HG03354 (cell line): Measurements from ENCODE around the gene RALBP1.
"Not testable (repeated sequence)": the region's sequence is repeated elsewhere in the genome, so short reads cannot be mapped to it uniquely, and the experiment has no call there.

Experiments used
- ATAC-seq: cut with Tn5 transposase; IDR thresholded peaks from one replicate; pipeline ENCODE4 v1.9.1; 2021; ENCODE audit warnings: mild to moderate bottlenecking; ENCODE audit not compliant: unreplicated experiment, poor library complexity, severe bottlenecking

RALBP1 gene

GRCh38 chr18:9450920-9451319 lies 24.4 kb upstream of the RALBP1 start:
- ATAC-seq = not testable (repeated sequence)

DNA sequence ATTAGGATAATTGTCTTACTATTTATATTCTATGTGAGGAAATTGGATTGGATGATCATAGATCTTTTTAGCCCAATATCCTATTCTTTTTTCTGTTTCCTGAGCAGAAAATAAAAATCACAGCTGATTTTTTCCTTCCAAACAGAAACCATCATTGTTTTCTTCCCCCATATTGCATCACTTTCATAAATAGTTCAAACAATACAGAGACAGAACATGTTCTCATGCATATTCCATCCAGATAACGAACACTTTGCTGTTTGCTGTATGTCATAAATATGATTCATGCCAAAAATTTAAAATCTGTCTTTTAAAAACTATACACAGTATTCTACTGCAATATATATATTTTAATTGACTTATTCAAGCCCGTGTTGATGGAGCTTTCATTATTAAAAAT lies 22.0 kb upstream of the RALBP1 start:
- no peak for ATAC-seq

- no peak for ATAC-seq
These were observed 21.1 kb upstream of the RALBP1 start for GRCh38 chr18:9454061-9454703.

- ATAC-seq = no peak
These were observed 19.4 kb upstream of the RALBP1 start for GRCh38 chr18:9455718-9456511.

GRCh38 chr18:9466127-9466526 lies 9.2 kb upstream of the RALBP1 start:
- no peak for ATAC-seq

GRCh38 chr18:9466846-9467245 lies 8.5 kb upstream of the RALBP1 start:
- ATAC-seq = no peak

DNA sequence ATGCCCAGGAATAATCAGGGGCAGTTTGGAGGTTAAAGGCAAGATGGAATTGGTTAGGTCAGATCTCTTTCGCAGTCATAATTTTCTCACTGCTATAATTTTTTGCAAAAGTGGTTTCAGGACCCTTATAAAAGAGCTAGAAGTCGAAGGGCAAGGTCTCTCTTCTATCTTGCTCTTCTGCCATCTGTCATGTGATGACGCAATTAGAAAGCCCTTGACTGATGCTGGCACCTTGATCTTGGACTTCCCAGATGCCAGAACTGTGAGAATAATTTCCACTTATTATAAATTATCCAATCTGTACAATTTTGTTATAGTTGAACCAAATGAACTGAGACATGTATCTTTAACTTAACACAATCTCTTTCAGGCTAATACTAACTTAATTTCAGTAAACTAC lies 6.3 kb upstream of the RALBP1 start:
- no peak for ATAC-seq

GRCh38 chr18:9469685-9470084 lies 5.6 kb upstream of the RALBP1 start:
- ATAC-seq = no peak

DNA sequence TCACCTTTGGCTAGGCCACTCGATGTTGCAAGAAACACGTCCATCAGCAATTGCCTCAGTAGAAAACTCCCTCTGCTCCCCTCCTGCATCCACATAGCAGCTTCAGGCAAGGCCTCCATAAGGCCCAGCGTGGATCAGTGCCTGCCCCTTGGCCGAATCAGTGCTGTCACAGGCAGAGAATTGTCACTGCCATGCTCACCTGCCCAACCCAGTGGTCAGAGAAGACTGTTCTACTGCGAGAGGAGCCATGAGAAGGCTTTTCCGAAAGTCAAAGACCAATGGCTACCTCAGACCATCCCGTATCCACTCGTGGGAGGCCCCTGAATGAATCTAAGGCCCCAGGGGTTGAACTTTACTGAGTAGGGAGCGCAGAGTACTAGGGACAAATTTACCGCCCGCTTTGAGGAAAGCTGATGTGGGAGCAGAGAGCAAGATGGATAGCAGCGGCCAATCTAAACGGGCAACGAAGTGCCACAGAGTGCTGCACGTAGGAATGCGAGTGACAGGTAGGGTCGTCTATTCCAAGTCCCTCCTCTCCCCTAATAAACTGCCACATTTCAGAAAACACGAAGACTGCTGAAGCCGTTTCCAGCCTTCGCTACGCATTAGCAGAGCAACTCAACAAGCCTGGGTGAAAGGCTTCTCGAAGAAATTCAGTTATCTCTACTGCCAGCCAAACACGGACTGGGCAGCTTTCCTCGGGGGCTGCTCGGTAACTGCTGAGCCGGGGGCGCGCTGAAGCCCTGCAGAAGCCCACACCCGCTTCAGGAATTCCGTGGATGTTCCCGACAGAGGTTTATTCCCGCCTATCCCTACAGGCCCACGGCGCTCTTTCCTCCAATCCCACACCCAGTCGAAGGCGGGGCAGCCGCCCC lies 968 bp upstream of the RALBP1 start:
- no peak for ATAC-seq

- ATAC-seq = peak; percentile 52
These were observed 604 bp downstream of the RALBP1 start for GRCh38 chr18:9475643-9476591.

- ATAC-seq = not testable (repeated sequence)
These were observed 1.6 kb downstream of the RALBP1 start for GRCh38 chr18:9476949-9477348.

GRCh38 chr18:9477509-9477908 lies 2.2 kb downstream of the RALBP1 start:
- no peak for ATAC-seq

GRCh38 chr18:9478545-9478944 lies 3.2 kb downstream of the RALBP1 start:
- no peak for ATAC-seq

DNA sequence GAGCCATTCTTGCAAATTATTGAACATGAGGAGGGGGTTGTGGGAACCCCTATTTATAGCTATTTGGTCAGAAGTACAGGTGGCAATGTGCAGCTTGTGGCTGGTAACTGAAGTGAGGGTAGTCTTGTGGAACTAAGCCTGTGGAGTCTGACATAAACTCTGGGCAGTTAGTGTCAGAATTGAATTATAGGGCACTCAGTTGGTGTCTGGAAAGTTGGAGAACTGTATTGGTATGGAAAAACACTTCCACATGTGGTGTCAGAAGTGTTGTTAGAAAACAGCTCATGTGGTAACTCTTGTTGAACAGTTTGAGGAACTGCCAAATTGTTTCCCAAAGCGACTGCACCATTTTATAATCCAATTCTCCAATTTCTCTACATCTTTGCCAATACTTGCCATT lies 7.5 kb downstream of the RALBP1 start:
- peak; percentile 72 for ATAC-seq

DNA sequence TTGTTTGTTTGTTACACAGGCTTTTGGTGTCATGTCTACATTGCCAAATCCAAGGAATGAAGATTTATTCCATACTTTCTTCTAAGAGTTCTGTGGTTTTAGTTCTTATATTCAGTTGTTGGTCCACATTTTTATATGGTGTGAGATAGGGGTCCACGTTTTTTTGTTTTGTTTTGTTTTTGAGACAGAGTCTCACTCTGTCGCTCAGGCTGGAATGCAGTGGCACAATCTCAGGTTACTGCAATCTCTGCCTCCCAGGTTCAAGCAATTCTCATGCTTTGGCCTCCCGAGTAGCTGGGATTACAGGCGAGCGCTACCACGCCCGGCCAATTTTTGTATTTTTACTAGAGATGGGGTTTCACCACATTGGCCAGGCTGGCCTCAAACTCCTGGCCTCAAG lies 8.2 kb downstream of the RALBP1 start:
- ATAC-seq = no peak

- ATAC-seq = not testable (repeated sequence)
These were observed 9.5 kb downstream of the RALBP1 start for GRCh38 chr18:9484856-9485255.

DNA sequence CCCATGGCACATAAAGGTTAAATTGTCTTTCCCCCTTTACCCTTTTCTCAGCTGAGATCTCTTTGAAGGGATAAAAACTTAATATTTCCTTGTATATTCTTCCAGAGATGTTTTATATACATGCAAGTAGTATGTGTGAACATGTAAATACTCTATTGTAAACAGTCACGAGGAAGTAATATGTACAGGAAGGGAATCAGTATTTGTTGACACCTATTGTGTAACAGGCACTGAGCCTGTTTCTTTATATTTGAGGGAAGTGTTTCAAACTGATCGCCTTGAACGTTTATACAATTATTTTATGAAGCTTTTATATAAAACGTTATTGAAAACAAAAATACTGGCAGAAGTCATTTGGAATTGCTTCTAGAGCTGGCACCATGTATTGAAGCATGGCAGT lies 13.2 kb downstream of the RALBP1 start:
- ATAC-seq = no peak

GRCh38 chr18:9494778-9495331 lies 19.5 kb downstream of the RALBP1 start:
- ATAC-seq = peak; percentile 96

DNA sequence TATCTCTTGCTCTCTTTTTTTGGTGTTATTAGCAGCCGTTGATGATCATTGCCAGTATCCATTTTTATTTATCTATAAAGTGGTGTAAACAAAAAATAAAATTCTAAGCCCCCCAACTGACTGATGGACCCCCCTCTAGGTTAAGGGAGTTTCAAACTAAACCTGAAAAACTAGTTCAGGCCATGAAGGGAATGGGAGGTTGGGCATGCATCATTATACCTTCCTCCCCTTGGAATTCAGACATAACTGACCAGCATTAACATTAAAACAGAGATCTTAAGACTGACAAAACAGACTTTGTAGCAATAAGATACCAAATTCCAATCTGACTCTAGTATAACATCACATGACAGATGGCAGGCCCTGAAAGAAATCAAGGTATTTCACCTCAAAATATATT lies 20.2 kb downstream of the RALBP1 start:
- ATAC-seq = no peak
